Gastroesophageal sphincter (tissue), 3 donors: ENCODE data around the gene AP5M1.

Experiments used
- CTCF ChIP-seq, 4 experiments: fragments of 200-600 bp in 2 of 4; fragments of 450-650 bp in 2 of 4; sonication (generic) in 1 of 4; IDR thresholded peaks; one replicate each; pipeline ENCODE4 v1.5.1; 2017 to 2019; ENCODE audit warnings: antibody characterized with exemption in 4 of 4, mild to moderate bottlenecking in 2 of 4, moderate library complexity in 2 of 4
- POLR2A ChIP-seq, 2 donors: fragments of 450-650 bp; IDR thresholded peaks; one replicate each; pipeline ENCODE4 v1.6.1; 2017; ENCODE audit warnings: antibody characterized with exemption in 2 of 2, mild to moderate bottlenecking in 2 of 2, moderate library complexity in 1 of 2

- TF ChIP-seq CTCF (IDR thresholded peaks at IDR 0.05) (no peak), POLR2A (IDR thresholded peaks at IDR 0.05) (no peak)
Measured at GRCh38 chr14:57287745-57288144, 19.0 kb downstream of the AP5M1 start.
